Coronary artery (tissue), 2 donors: ENCODE data around the gene PIP5KL1.

Experiments used
- DNase-seq: peaks from one replicate; pipeline ENCODE4 v3.0.0-alpha.2; 2017; ENCODE audit warnings: low spot score
- H3K27ac ChIP-seq, 2 donors: fragments of 200-600 bp; sonication (generic); one replicate each; pipeline ENCODE4 v1.5.1; 2016 to 2019
- H3K4me3 ChIP-seq: fragments of 200-600 bp; sonication (generic); 2 replicates; pipeline ENCODE4 v1.5.1; 2016; ENCODE audit warnings: mild to moderate bottlenecking, moderate library complexity
- TF ChIP-seq, protein P1 (sequence below): fragments of 200-600 bp; sonication (generic); IDR thresholded peaks from one replicate; pipeline ENCODE4 v1.5.1; 2019; ENCODE audit warnings: antibody characterized with exemption

PIP5KL1 gene

GRCh38 chr9:127928676-127929624 lies 1.6 kb downstream of the PIP5KL1 start:
- no peak for DNase-seq
- no peak overlapping the region for H3K4me3 ChIP-seq
- TF ChIP-seq, protein P1, sequence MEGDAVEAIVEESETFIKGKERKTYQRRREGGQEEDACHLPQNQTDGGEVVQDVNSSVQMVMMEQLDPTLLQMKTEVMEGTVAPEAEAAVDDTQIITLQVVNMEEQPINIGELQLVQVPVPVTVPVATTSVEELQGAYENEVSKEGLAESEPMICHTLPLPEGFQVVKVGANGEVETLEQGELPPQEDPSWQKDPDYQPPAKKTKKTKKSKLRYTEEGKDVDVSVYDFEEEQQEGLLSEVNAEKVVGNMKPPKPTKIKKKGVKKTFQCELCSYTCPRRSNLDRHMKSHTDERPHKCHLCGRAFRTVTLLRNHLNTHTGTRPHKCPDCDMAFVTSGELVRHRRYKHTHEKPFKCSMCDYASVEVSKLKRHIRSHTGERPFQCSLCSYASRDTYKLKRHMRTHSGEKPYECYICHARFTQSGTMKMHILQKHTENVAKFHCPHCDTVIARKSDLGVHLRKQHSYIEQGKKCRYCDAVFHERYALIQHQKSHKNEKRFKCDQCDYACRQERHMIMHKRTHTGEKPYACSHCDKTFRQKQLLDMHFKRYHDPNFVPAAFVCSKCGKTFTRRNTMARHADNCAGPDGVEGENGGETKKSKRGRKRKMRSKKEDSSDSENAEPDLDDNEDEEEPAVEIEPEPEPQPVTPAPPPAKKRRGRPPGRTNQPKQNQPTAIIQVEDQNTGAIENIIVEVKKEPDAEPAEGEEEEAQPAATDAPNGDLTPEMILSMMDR: no peak
- H3K27ac ChIP-seq: no peak overlapping the region

GRCh38 chr9:127927988-127928675 lies 2.4 kb downstream of the PIP5KL1 start:
- no peak for DNase-seq
- H3K27ac ChIP-seq: no peak overlapping the region
- peak overlapping the region; percentile 51 for H3K4me3 ChIP-seq
- TF ChIP-seq, protein P1: no peak

DNA sequence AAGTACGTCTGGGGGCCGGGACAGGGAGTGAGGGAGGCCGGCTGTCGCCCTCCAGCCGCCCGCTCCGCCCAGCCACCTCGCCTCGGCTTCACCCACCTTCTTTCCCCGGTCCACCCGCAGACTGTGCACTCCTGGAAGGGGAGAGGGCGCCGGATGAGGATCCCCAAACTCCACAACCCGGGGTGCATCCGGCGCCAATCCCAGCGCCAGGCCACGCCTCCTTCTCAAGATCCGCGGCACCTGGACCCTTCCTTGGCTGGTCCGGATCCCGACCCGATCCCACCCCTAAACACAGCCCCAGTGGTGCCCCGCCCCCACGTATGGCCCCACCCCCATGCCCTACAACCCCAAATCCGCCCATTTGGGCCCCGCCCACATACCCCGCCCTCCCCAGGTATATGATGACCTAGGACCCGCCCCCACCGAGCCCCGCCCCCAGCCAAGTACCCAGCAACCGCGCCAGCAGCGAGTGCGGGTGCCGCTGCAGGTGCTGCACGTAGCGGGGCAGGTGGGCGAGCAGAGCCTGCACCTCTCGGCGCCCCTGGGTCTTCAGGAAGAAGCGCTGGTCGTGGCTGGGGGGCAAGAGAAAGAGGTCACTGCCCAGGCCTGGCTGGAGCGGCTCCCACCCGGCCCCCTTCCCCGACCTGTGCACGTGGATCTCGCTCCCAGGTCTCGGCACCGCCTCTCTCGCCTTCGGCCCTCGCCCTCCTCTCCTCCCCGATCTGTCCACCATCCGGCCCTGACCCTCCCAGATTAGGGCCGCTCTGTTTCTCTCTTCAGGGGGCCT lies 3.2 kb downstream of the PIP5KL1 start:
- TF ChIP-seq, protein P1: no peak
- no peak overlapping the region for H3K27ac ChIP-seq
- no peak for DNase-seq
- H3K4me3 ChIP-seq: peak overlapping the region; percentile 51

- DNase-seq: no peak
- TF ChIP-seq, protein P1: no peak
- Histone ChIP-seq H3K4me3 (peak overlapping the region; percentile 51), H3K27ac (no peak overlapping the region)
Measured at GRCh38 chr9:127926906-127927200, 3.7 kb downstream of the PIP5KL1 start.

DNA sequence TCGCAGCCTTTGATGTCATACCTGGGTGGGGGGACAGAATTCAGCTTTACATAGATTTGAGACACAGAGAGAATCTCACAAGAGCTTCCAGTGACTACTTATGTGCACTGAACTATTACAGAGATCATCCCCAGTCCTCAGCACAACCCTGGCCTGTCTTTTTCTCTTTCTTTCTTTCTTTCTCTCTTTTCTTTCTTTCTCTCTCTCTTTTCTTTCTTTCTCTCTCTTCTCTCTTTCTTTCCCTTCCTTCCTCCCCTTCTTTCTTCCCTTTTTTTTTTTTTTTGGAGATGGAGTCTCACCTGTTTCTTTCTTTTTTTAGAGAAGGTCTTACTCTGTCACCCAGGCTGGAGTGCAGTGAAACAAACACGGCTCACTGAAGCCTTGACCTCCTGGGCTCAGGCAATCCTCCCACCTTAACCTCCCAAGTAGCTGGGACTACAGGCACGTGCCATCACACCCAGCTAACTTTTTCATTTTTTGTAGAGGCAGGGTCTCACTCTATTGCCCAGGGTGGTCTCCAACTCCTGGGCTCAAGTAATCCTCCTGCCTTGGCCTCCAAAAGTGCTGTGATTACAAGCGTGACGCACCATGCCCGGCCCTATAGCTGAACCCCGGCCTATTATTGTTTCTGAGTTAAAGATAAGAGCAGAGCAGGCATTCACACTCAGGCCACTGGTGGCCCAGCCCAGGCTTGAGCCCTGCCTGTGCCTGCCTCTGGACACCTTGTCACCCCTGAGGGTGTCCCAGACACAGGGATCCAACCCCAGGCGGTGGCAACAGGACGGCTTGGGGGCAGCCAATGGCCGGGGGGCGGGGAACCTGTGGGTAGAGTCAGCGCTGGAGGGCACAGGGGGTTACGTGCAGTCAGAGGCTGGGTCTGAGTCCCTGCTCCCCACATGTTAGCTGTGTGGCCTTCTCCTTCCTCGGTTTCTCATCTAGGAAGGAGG lies 4.3 kb downstream of the PIP5KL1 start:
- TF ChIP-seq, protein P1: no peak
- no peak for DNase-seq
- H3K4me3 ChIP-seq: no peak overlapping the region
- no peak overlapping the region for H3K27ac ChIP-seq
